H9 (cell line): ENCODE results near the gene CCDC7. TPM values are rescaled to one million over a fixed set of nuclear protein-coding genes. Genes with fewer than 3 reads are reported as not detected.

Experiments
- DNase-seq: peaks from one replicate; pipeline ENCODE4 v3.0.0-alpha.2; 2017
- H2AFZ ChIP-seq: one replicate; pipeline ENCODE4 v1.6.1; 2013; ENCODE audit warnings: mild to moderate bottlenecking, low read length, control low read depth, moderate library complexity
- H2AK5ac ChIP-seq: 2 replicates; pipeline ENCODE4 v1.6.1; 2013; ENCODE audit warnings: low read length, control low read depth, mixed read lengths; ENCODE audit not compliant: insufficient read length
- H2BK120ac ChIP-seq: one replicate; pipeline ENCODE4 v1.6.1; 2013; ENCODE audit warnings: low read depth, mild to moderate bottlenecking, low read length, control low read depth, inconsistent platforms; ENCODE audit not compliant: poor library complexity, severe bottlenecking
- H2BK12ac ChIP-seq: 2 replicates; pipeline ENCODE4 v1.6.1; 2013; ENCODE audit warnings: low read length, control low read depth, mixed read lengths, low read depth; ENCODE audit not compliant: insufficient read length
- H2BK15ac ChIP-seq: 2 replicates; pipeline ENCODE4 v1.6.1; 2013; ENCODE audit warnings: low read depth, low read length, control low read depth
- H2BK20ac ChIP-seq: one replicate; pipeline ENCODE4 v1.6.1; 2013; ENCODE audit warnings: low read depth, mild to moderate bottlenecking, low read length, control low read depth, inconsistent platforms; ENCODE audit not compliant: poor library complexity, severe bottlenecking
- H2BK5ac ChIP-seq: 2 replicates; pipeline ENCODE4 v1.6.1; 2013; ENCODE audit warnings: low read length, control low read depth, mixed read lengths; ENCODE audit not compliant: insufficient read length
- H3K14ac ChIP-seq: 2 replicates; pipeline ENCODE4 v1.6.1; 2013; ENCODE audit warnings: low read length, control low read depth; ENCODE audit not compliant: insufficient read depth
- H3K18ac ChIP-seq: 2 replicates; pipeline ENCODE4 v1.6.1; 2013; ENCODE audit warnings: low read depth, mild to moderate bottlenecking, mixed read lengths, low read length, control low read depth; ENCODE audit not compliant: insufficient read length
- H3K23ac ChIP-seq: 2 replicates; pipeline ENCODE4 v1.6.1; 2013; ENCODE audit warnings: low read length, control low read depth, mixed read lengths, low read depth; ENCODE audit not compliant: insufficient read length
- H3K23me2 ChIP-seq: 2 replicates; pipeline ENCODE4 v1.6.1; 2013; ENCODE audit warnings: low read depth, mild to moderate bottlenecking, mixed read lengths, low read length, control low read depth; ENCODE audit not compliant: insufficient read length, poor library complexity, severe bottlenecking
- H3K27ac ChIP-seq: 2 replicates; pipeline ENCODE4 v1.5.1; 2013; ENCODE audit warnings: low read length, control low read depth, mixed read lengths, low read depth; ENCODE audit not compliant: insufficient read length
- H3K27me3 ChIP-seq: 2 replicates; pipeline ENCODE4 v1.6.1; 2013; ENCODE audit warnings: low read length, control low read depth, inconsistent platforms; ENCODE audit not compliant: insufficient read depth
- H3K4ac ChIP-seq: 2 replicates; pipeline ENCODE4 v1.6.1; 2013; ENCODE audit warnings: low read depth, mild to moderate bottlenecking, control low read depth, inconsistent platforms, low read length, moderate library complexity
- H3K4me1 ChIP-seq: 2 replicates; pipeline ENCODE4 v1.6.1; 2013; ENCODE audit warnings: low read length, control low read depth, inconsistent platforms; ENCODE audit not compliant: insufficient read depth
- H3K4me2 ChIP-seq: 2 replicates; pipeline ENCODE4 v1.6.1; 2013; ENCODE audit warnings: low read length, control low read depth, mixed read lengths; ENCODE audit not compliant: insufficient read length, insufficient read depth
- H3K56ac ChIP-seq: 2 replicates; pipeline ENCODE4 v1.6.1; 2013; ENCODE audit warnings: low read depth, mild to moderate bottlenecking, mixed read lengths, low read length, control low read depth; ENCODE audit not compliant: insufficient read length
- H3K79me1 ChIP-seq: 2 replicates; pipeline ENCODE4 v1.6.1; 2013; ENCODE audit warnings: low read depth, mild to moderate bottlenecking, moderate library complexity, low read length, control low read depth, inconsistent platforms; ENCODE audit not compliant: insufficient read depth, poor library complexity, severe bottlenecking
- H3K79me2 ChIP-seq: 2 replicates; pipeline ENCODE4 v1.6.1; 2013; ENCODE audit warnings: low read length, control low read depth, inconsistent platforms; ENCODE audit not compliant: insufficient read depth
- H3K9ac ChIP-seq: 2 replicates; pipeline ENCODE4 v1.6.1; 2013; ENCODE audit warnings: low read length, control low read depth, mixed read lengths; ENCODE audit not compliant: insufficient read length; ENCODE audit errors: extremely low read depth
- H3K9me3 ChIP-seq: one replicate; pipeline ENCODE4 v1.6.1; 2013; ENCODE audit warnings: low read depth, low read length, inconsistent platforms; ENCODE audit not compliant: control insufficient read depth
- H3T11ph ChIP-seq: one replicate; pipeline ENCODE4 v1.6.1; 2013; ENCODE audit warnings: mild to moderate bottlenecking, low read length, control low read depth, inconsistent platforms
- H4K20me1 ChIP-seq: one replicate; pipeline ENCODE4 v1.6.1; 2013; ENCODE audit not compliant: control insufficient read depth, insufficient read length, insufficient read depth
- H4K5ac ChIP-seq: 2 replicates; pipeline ENCODE4 v1.6.1; 2013; ENCODE audit warnings: low read depth, mild to moderate bottlenecking, mixed read lengths, low read length, control low read depth; ENCODE audit not compliant: insufficient read length
- H4K8ac ChIP-seq: replicated peaks from 2 replicates; pipeline ENCODE4 v1.6.1; 2013; ENCODE audit warnings: low read length, control low read depth, mixed read lengths, low read depth; ENCODE audit not compliant: insufficient read length
- H4K91ac ChIP-seq: 2 replicates; pipeline ENCODE4 v1.6.1; 2013; ENCODE audit warnings: low read depth, mild to moderate bottlenecking, moderate library complexity, mixed read lengths, low read length, control low read depth; ENCODE audit not compliant: insufficient read length
- H3K27ac Mint-ChIP-seq, 3 experiments: 2 replicates in 2 of 3; 3 replicates in 1 of 3; pipeline ENCODE4 v1.8.0; 2020 to 2021; ENCODE audit warnings: mixed read lengths in 3 of 3, mild to moderate bottlenecking in 1 of 3, moderate library complexity in 1 of 3
- H3K27me3 Mint-ChIP-seq: 2 replicates; pipeline ENCODE4 v1.8.0; 2021; ENCODE audit warnings: low read depth, mild to moderate bottlenecking, moderate library complexity, mixed read lengths
- H3K36me3 Mint-ChIP-seq, 3 experiments: 2 replicates in 2 of 3; 3 replicates in 1 of 3; pipeline ENCODE4 v1.8.0; 2020 to 2021; ENCODE audit warnings: low read depth in 3 of 3, mixed read lengths in 3 of 3; ENCODE audit not compliant: insufficient read depth in 1 of 3
- H3K4me1 Mint-ChIP-seq, 2 experiments: 2 replicates each; pipeline ENCODE4 v1.8.0; 2020; ENCODE audit warnings: mixed read lengths in 2 of 2
- H3K4me3 Mint-ChIP-seq, 2 experiments: 2 replicates in 1 of 2; 3 replicates in 1 of 2; pipeline ENCODE4 v1.8.0; 2020 to 2021; ENCODE audit warnings: mild to moderate bottlenecking in 2 of 2, mixed read lengths in 2 of 2, moderate library complexity in 1 of 2
- H3K9me3 Mint-ChIP-seq, 2 experiments: 2 replicates in 1 of 2; 3 replicates in 1 of 2; pipeline ENCODE4 v1.8.0; 2020; ENCODE audit warnings: mild to moderate bottlenecking in 2 of 2, mixed read lengths in 2 of 2, moderate library complexity in 1 of 2
- CTCF ChIP-seq: fragments of 200-600 bp; sonication (generic); conservative IDR thresholded peaks from 3 replicates; pipeline ENCODE4 v1.8.0; 2021; ENCODE audit warnings: antibody characterized with exemption, mild to moderate bottlenecking
- WGBS: extraction: QIAGEN DNeasy Blood & Tissue Kit; methylation state at CpG from one replicate; pipeline ENCODE4 v1.1.7; 2013; ENCODE audit warnings: missing lambda C conversion rate, low lambda C conversion rate, mixed read lengths; ENCODE audit not compliant: insufficient read length; ENCODE audit errors: extremely low coverage; 5-methylcytosine and 5-hydroxymethylcytosine counted together
- total RNA-seq: library from RNA; stranded (reverse); gene quantifications from 2 replicates; pipeline ENCODE4 v1.2.1, GENCODE V29; 2021

Gene CCDC7
- total RNA-seq, 1 experiment from 2014 or later = 1.6 TPM

DNA sequence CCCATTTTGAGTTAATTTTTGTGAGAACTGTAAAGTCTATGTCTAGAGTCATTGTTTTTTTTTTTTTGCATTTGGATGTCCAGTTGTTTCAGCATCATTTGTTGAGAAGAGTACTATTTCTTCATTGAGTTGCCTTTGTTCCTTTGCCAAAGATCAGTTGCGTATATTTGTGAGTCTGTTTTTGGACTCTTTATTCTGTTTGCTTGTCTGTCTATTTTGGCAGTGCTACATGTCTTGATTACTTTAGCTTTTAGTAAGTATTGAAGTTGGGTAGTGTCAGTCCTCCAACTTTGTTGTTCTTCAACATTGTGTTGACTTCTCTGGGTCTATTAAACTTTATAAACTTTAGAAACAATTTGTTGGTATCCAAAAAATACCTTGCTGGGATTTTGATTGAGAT lies 31.6 kb downstream of the CCDC7 start:
- DNase-seq = no peak
- no peak for TF ChIP-seq CTCF
- no peak overlapping the region for H3K4me3 Mint-ChIP-seq
- no peak overlapping the region for H2BK12ac ChIP-seq
- no peak overlapping the region for H4K8ac ChIP-seq
- no peaks in the 10 kb centered on the region for H3K27me3 Mint-ChIP-seq
- no peaks in the 10 kb centered on the region for H4K20me1 ChIP-seq
- H2BK5ac ChIP-seq = no peak overlapping the region
- H3K23ac ChIP-seq = no peak overlapping the region
- H2AFZ ChIP-seq = no peak overlapping the region
- no peak overlapping the region for H3K14ac ChIP-seq
- WGBS = no CpG with 5 or more reads among the region's 1 CpG
- H2BK20ac ChIP-seq = no peak overlapping the region
- no peaks in the 10 kb centered on the region for H3K79me1 ChIP-seq
- no peak overlapping the region for H2BK120ac ChIP-seq
- H3K27ac Mint-ChIP-seq = no peak overlapping the region
- no peak overlapping the region for H2BK15ac ChIP-seq
- no peak overlapping the region for H3K18ac ChIP-seq
- no peaks in the 10 kb centered on the region for H3K9me3 ChIP-seq
- no peaks in the 10 kb centered on the region for H3K4me1 ChIP-seq
- no peak overlapping the region for H4K5ac ChIP-seq
- H3K9me3 Mint-ChIP-seq = peaks cover 8 to 10% of the 10 kb centered on the region in 2 experiments; a peak in 3 of 5 replicates
- no peak overlapping the region for H3K4ac ChIP-seq
- no peaks in the 10 kb centered on the region for H3K79me2 ChIP-seq
- H3K23me2 ChIP-seq = no peaks in the 10 kb centered on the region
- H3K27me3 ChIP-seq = no peaks in the 10 kb centered on the region
- peaks cover 3 to 11% (median 6%) of the 10 kb centered on the region in 3 experiments; a peak in 5 of 7 replicates for H3K36me3 Mint-ChIP-seq
- no peaks in the 10 kb centered on the region for H3K4me1 Mint-ChIP-seq
- no peak overlapping the region for H2AK5ac ChIP-seq
- no peak overlapping the region for H3K56ac ChIP-seq
- no peak overlapping the region for H3K27ac ChIP-seq
- no peak overlapping the region for H3T11ph ChIP-seq
- no peak overlapping the region for H3K4me2 ChIP-seq
- no peak overlapping the region for H3K9ac ChIP-seq
- H4K91ac ChIP-seq = no peak overlapping the region
